HEK293 (cell line): Measurements from ENCODE around the gene RAB22A.

ENCODE experiments used
- CTCF ChIA-PET: fragments of 350-600 bp; formaldehyde crosslinking; extraction: SDS; loops from one replicate; lab custom pipeline; 2021; ENCODE audit warnings: antibody characterized with exemption; lab: Yijun Ruan, JAX
- POLR2A ChIA-PET: fragments of 300-600 bp; formaldehyde crosslinking; extraction: SDS; loops from one replicate; lab custom pipeline; 2020; ENCODE audit warnings: antibody characterized with exemption, inconsistent platforms; lab: Yijun Ruan, JAX
- H3K27ac ChIP-seq: fragments of 200-500 bp; sonication (Bioruptor generic); 2 replicates; pipeline ENCODE4 v1.5.1; 2014; ENCODE audit warnings: low read depth, low read length, control low read depth, inconsistent platforms; ENCODE audit errors: extremely low read depth
- H3K36me3 ChIP-seq, 2 experiments: fragments of 200-500 bp in 1 of 2; sonication (Bioruptor generic) in 1 of 2; 1 replicate in 1 of 2; 2 replicates in 1 of 2; pipeline ENCODE4 v1.5.1; 2014 to 2017; ENCODE audit warnings: inconsistent platforms in 2 of 2, low read length in 2 of 2; ENCODE audit not compliant: control insufficient read depth in 2 of 2, insufficient read depth in 1 of 2
- H3K4me1 ChIP-seq: fragments of 200-500 bp; sonication (Bioruptor generic); 2 replicates; pipeline ENCODE4 v1.5.1; 2014; ENCODE audit warnings: mild to moderate bottlenecking, low read length, inconsistent platforms; ENCODE audit not compliant: control insufficient read depth, insufficient read depth
- H3K4me3 ChIP-seq: 2 replicates; pipeline ENCODE4 v1.5.1; 2011; ENCODE audit warnings: low read depth, mild to moderate bottlenecking, control low read depth, low read length, moderate library complexity
- H3K9me3 ChIP-seq: fragments of 200-500 bp; sonication (Bioruptor generic); 2 replicates; pipeline ENCODE4 v1.5.1; 2014; ENCODE audit warnings: low read depth, low read length, inconsistent platforms; ENCODE audit not compliant: control insufficient read depth, insufficient read depth
- BCL11A ChIP-seq: fragments of 450-650 bp; formaldehyde crosslinking; IDR thresholded peaks from 2 replicates; pipeline ENCODE4 v1.5.1; 2016; ENCODE audit warnings: low read depth, missing biosample characterization, missing genetic modification characterization
- OVOL3 ChIP-seq: fragments of 450-650 bp; formaldehyde crosslinking; IDR thresholded peaks from 2 replicates; pipeline ENCODE4 v1.5.1; 2016; ENCODE audit warnings: missing biosample characterization, missing genetic modification characterization
- PRDM1 ChIP-seq: fragments of 450-650 bp; formaldehyde crosslinking; IDR thresholded peaks from 2 replicates; pipeline ENCODE4; 2016; ENCODE audit warnings: missing biosample characterization, missing genetic modification characterization
- SP2 ChIP-seq: fragments of 450-650 bp; formaldehyde crosslinking; IDR thresholded peaks from 2 replicates; pipeline ENCODE4 v1.5.1; 2016; ENCODE audit warnings: missing biosample characterization, missing genetic modification characterization
- ZBTB21 ChIP-seq: fragments of 450-650 bp; formaldehyde crosslinking; IDR thresholded peaks from 2 replicates; pipeline ENCODE4 v1.5.1; 2017; ENCODE audit warnings: missing biosample characterization, missing genetic modification characterization
- ZNF19 ChIP-seq: fragments of 450-650 bp; formaldehyde crosslinking; IDR thresholded peaks from 2 replicates; pipeline ENCODE4; 2016; ENCODE audit warnings: missing biosample characterization, missing genetic modification characterization, low read depth
- ZNF280D ChIP-seq: fragments of 450-650 bp; formaldehyde crosslinking; IDR thresholded peaks from 2 replicates; pipeline ENCODE4 v1.5.1; 2016; ENCODE audit warnings: missing biosample characterization, missing genetic modification characterization
- ZNF292 ChIP-seq: fragments of 450-650 bp; formaldehyde crosslinking; IDR thresholded peaks from 2 replicates; pipeline ENCODE4 v1.5.1; 2016; ENCODE audit warnings: low read depth, missing biosample characterization, missing genetic modification characterization, borderline replicate concordance
- ZNF362 ChIP-seq: fragments of 450-650 bp; formaldehyde crosslinking; IDR thresholded peaks from 2 replicates; pipeline ENCODE4 v1.5.1; 2016; ENCODE audit warnings: missing biosample characterization, missing genetic modification characterization
- ZNF366 ChIP-seq: fragments of 450-650 bp; formaldehyde crosslinking; conservative IDR thresholded peaks from 2 replicates; pipeline ENCODE4 v1.5.1; 2016; ENCODE audit warnings: missing biosample characterization, missing genetic modification characterization
- ZNF398 ChIP-seq: fragments of 450-650 bp; formaldehyde crosslinking; IDR thresholded peaks from 2 replicates; pipeline ENCODE4 v1.5.1; 2017; ENCODE audit warnings: missing biosample characterization, missing genetic modification characterization
- ZNF692 ChIP-seq: fragments of 450-650 bp; formaldehyde crosslinking; IDR thresholded peaks from 2 replicates; pipeline ENCODE4 v1.5.1; 2016; ENCODE audit warnings: missing biosample characterization, missing genetic modification characterization

The RAB22A gene

GRCh38 chr20:58344741-58345140 is 35.2 kb downstream of the RAB22A start:
- ChIA-PET POLR2A (no interaction called here), CTCF (interaction anchor here (0.6 kb wide), 1 partner anchor 120 kb away, joined by 3 read pairs; no protein-coding TSS in a partner anchor)
- no peak overlapping the region for H3K27ac ChIP-seq
- no peaks in the 10 kb centered on the region for H3K9me3 ChIP-seq
- no peak for TF ChIP-seq ZNF19 (tag by site-specific recombination)
- no peak for TF ChIP-seq PRDM1 (tag by site-specific recombination)
- no peak for TF ChIP-seq ZNF398 (tag by site-specific recombination)
- TF ChIP-seq ZNF692 (tag by site-specific recombination), result no peak
- no peak for TF ChIP-seq ZNF280D (tag by site-specific recombination)
- no peak for TF ChIP-seq SP2
- peaks cover 4% of the 10 kb centered on the region; the same call in 1 of the 2 replicates for H3K4me1 ChIP-seq
- H3K4me3 ChIP-seq, result no peak overlapping the region
- H3K36me3 ChIP-seq, result peaks cover 0 to 29% of the 10 kb centered on the region in 2 experiments; a peak in 1 of 3 replicates

- no peaks in the 10 kb centered on the region for H3K9me3 ChIP-seq
- H3K4me1 ChIP-seq, result peaks cover 4% of the 10 kb centered on the region; the same call in 1 of the 2 replicates
- TF ChIP-seq ZBTB21 (tag by site-specific recombination) (no peak), ZNF362 (tag by site-specific recombination) (peak; percentile 74; the same call in 1 of the 2 replicates), OVOL3 (no peak)
- POLR2A ChIA-PET, result no interaction called here
- H3K4me3 ChIP-seq, result no peak overlapping the region
- CTCF ChIA-PET, result interaction anchor here (0.6 to 1.7 kb wide), 2 partner anchors 19 to 98 kb away, joined by 4 read pairs; no protein-coding TSS in a partner anchor
- H3K27ac ChIP-seq, result no peak overlapping the region
- peaks cover 0 to 36% of the 10 kb centered on the region in 2 experiments; a peak in 1 of 3 replicates for H3K36me3 ChIP-seq
These were observed 40.1 kb downstream of the RAB22A start for GRCh38 chr20:58349570-58349969.

- peaks cover 0 to 29% of the 10 kb centered on the region in 2 experiments; a peak in 1 of 3 replicates for H3K36me3 ChIP-seq
- H3K4me1 ChIP-seq, result peaks cover 4% of the 10 kb centered on the region; the same call in 1 of the 2 replicates
- ChIA-PET CTCF (no interaction called here), POLR2A (no interaction called here)
- no peak for TF ChIP-seq ZNF366 (tag by site-specific recombination)
- no peak for TF ChIP-seq BCL11A (tag by site-specific recombination)
- no peak for TF ChIP-seq ZNF292
- no peaks in the 10 kb centered on the region for H3K9me3 ChIP-seq
- H3K27ac ChIP-seq, result no peak overlapping the region
- no peak overlapping the region for H3K4me3 ChIP-seq
These were observed 43.0 kb downstream of the RAB22A start for GRCh38 chr20:58352468-58352867.
